Measurements from ENCODE around the gene ZNF710. TPM values are rescaled to one million over a fixed set of nuclear protein-coding genes. Genes with fewer than 3 reads are reported as not detected.

Gene ZNF710
- total and polyA plus RNA-seq, 2 experiments from 2014 or later = 15.9 to 18.2 TPM

DNA sequence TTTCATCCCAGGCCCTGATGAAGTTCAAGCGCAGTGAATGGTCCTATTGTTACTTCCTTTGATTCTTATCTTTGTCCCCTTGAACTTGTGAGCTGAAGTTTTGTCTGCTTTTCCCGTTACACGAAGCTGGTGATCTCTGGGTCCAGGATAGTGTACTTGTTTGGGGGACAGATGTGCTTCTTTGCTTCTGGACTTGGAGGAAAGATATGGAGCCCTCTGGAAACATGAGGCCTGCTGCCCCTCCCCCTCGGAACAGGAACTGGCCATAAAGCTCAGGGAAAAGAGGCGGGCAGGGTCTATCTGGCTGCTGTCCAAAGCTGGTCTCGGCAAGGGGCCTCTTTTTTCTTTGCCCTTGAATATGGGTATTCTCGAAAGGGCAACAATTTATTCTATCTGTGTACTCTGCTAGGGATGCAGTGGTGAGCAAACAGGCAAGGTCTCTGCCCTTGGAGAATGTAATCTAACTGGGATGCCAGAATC lies 53.5 kb downstream of the ZNF710 start (continued):
- TF ChIP-seq, protein P1, sequence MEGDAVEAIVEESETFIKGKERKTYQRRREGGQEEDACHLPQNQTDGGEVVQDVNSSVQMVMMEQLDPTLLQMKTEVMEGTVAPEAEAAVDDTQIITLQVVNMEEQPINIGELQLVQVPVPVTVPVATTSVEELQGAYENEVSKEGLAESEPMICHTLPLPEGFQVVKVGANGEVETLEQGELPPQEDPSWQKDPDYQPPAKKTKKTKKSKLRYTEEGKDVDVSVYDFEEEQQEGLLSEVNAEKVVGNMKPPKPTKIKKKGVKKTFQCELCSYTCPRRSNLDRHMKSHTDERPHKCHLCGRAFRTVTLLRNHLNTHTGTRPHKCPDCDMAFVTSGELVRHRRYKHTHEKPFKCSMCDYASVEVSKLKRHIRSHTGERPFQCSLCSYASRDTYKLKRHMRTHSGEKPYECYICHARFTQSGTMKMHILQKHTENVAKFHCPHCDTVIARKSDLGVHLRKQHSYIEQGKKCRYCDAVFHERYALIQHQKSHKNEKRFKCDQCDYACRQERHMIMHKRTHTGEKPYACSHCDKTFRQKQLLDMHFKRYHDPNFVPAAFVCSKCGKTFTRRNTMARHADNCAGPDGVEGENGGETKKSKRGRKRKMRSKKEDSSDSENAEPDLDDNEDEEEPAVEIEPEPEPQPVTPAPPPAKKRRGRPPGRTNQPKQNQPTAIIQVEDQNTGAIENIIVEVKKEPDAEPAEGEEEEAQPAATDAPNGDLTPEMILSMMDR (conservative IDR thresholded peaks at IDR 0.05; ENCODE audit: low read depth in 2 of 2) = no peak

DNA sequence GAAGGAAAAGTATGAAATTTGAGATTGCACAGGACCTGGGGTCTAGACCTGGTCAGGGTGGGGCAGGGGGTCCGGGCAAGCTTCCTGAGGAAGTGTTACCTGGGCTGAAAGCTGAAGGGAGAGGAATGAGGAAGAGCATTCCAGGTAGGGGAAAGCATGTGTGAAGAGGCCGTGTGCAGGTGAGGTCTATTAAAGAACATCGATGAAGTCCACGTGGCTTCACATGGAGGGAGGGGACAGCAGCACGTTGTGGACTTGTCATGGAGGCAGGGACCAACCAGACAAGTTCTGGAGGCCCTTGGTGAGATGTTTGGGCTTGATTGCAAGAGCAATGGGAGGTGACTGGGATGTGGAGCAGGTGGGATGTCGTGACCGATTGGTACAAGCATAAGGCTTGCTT lies 54.1 kb downstream of the ZNF710 start:
- H3K9me3 Mint-ChIP-seq = no peaks in the 10 kb centered on the region
- no peaks in the 10 kb centered on the region; the same call in 2 of the 3 replicates for H3K36me3 Mint-ChIP-seq (ENCODE audit: low read depth)
- Histone ChIP-seq H3F3A (replicated peaks; ENCODE audit: low read depth) (no peaks in the 10 kb centered on the region; the same call in 1 of the 2 replicates), H3K4me1 (ENCODE audit: insufficient read depth) (peaks cover 13% of the 10 kb centered on the region), H4K20me1 (replicated peaks; ENCODE audit: insufficient read depth) (no peaks in the 10 kb centered on the region), H3K36me3 (ENCODE audit: insufficient read depth) (no peaks in the 10 kb centered on the region), H3K4me2 (no peak overlapping the region), H3K9me2 (ENCODE audit: insufficient read depth) (no peaks in the 10 kb centered on the region), H3K4me3 (no peak overlapping the region), H3K27me3 (ENCODE audit: insufficient read depth) (no peaks in the 10 kb centered on the region), H3K27ac (ENCODE audit: low read depth) (no peak overlapping the region), H3K79me2 (replicated peaks; ENCODE audit: insufficient read depth) (no peaks in the 10 kb centered on the region), H2AFZ (no peak overlapping the region)
- TF ChIP-seq STAT1 (IDR thresholded peaks at IDR 0.05; ENCODE audit: unreplicated experiment) (no peak), ZNF331 (CRISPR knock-in tag; IDR thresholded peaks at IDR 0.05; ENCODE audit: low read depth) (no peak), ZNF114 (CRISPR knock-in tag; IDR thresholded peaks at IDR 0.05) (no peak), NANOG (IDR thresholded peaks at IDR 0.05; ENCODE audit: borderline replicate concordance) (no peak)
- no peak for ATAC-seq
- peaks cover 14% of the 10 kb centered on the region for H3K27me3 Mint-ChIP-seq (ENCODE audit: insufficient read depth, low read depth, poor library complexity)
- peaks cover 48% of the 10 kb centered on the region for H3K4me1 Mint-ChIP-seq
- H3K27ac Mint-ChIP-seq = no peak overlapping the region
- no peak for DNase-seq (ENCODE audit: low spot score)
- H3K4me3 Mint-ChIP-seq = no peak overlapping the region

DNA sequence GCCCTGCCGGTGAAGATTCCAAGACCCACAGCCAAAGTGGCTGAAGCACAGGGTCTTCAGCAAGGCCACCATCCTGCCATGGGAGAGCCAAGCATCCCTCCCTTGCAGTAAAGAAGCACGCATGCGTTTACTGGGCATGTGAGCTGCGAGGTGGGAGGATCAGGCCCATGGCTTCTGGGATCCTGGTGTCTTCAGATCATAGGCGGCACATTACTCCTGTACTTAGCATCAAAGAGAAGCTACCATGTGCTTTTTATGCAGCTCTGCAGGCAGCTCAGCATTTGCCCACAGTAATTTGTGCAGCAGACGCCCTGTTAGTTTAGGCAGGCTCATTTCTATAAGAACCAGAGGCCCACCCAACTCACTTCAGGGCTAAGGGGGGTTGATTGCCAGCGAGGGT lies 55.4 kb downstream of the ZNF710 start:
- Histone ChIP-seq H3K4me2 (no peak overlapping the region), H3K4me3 (no peak overlapping the region), H2AFZ (no peak overlapping the region), H3K27me3 (ENCODE audit: insufficient read depth) (no peaks in the 10 kb centered on the region), H3K79me2 (replicated peaks; ENCODE audit: insufficient read depth) (no peaks in the 10 kb centered on the region), H3K27ac (ENCODE audit: low read depth) (no peak overlapping the region), H3K4me1 (ENCODE audit: insufficient read depth) (peaks cover 17% of the 10 kb centered on the region), H4K20me1 (replicated peaks; ENCODE audit: insufficient read depth) (no peaks in the 10 kb centered on the region; the same call in 1 of the 2 replicates), H3K9me2 (ENCODE audit: insufficient read depth) (no peaks in the 10 kb centered on the region), H3K36me3 (ENCODE audit: insufficient read depth) (no peaks in the 10 kb centered on the region), H3F3A (replicated peaks; ENCODE audit: low read depth) (peaks cover 4% of the 10 kb centered on the region; the same call in 1 of the 2 replicates)
- Mint-ChIP-seq H3K9me3 (no peaks in the 10 kb centered on the region), H3K27me3 (ENCODE audit: insufficient read depth, low read depth, poor library complexity) (peaks cover 17% of the 10 kb centered on the region), H3K4me1 (peaks cover 47% of the 10 kb centered on the region), H3K27ac (no peak overlapping the region), H3K36me3 (ENCODE audit: low read depth) (no peaks in the 10 kb centered on the region; the same call in 1 of the 3 replicates), H3K4me3 (no peak overlapping the region)
- no peak for ATAC-seq
- TF ChIP-seq NANOG (IDR thresholded peaks at IDR 0.05; ENCODE audit: borderline replicate concordance) (no peak), CREB1 (CRISPR knock-in tag; IDR thresholded peaks at IDR 0.05; ENCODE audit: low read depth) (no peak), POLR2AphosphoS5 (IDR thresholded peaks at IDR 0.05; ENCODE audit: low read depth) (no peak), JUNB (IDR thresholded peaks at IDR 0.05; ENCODE audit: unreplicated experiment) (no peak), ZNF114 (CRISPR knock-in tag; IDR thresholded peaks at IDR 0.05) (no peak), EZH2phosphoT487 (IDR thresholded peaks at IDR 0.05; ENCODE audit: unreplicated experiment) (no peak), EZH2 (IDR thresholded peaks at IDR 0.05; ENCODE audit: low read depth, unreplicated experiment) (no peak), STAT1 (IDR thresholded peaks at IDR 0.05; ENCODE audit: unreplicated experiment) (no peak)
- TF ChIP-seq, protein P2, sequence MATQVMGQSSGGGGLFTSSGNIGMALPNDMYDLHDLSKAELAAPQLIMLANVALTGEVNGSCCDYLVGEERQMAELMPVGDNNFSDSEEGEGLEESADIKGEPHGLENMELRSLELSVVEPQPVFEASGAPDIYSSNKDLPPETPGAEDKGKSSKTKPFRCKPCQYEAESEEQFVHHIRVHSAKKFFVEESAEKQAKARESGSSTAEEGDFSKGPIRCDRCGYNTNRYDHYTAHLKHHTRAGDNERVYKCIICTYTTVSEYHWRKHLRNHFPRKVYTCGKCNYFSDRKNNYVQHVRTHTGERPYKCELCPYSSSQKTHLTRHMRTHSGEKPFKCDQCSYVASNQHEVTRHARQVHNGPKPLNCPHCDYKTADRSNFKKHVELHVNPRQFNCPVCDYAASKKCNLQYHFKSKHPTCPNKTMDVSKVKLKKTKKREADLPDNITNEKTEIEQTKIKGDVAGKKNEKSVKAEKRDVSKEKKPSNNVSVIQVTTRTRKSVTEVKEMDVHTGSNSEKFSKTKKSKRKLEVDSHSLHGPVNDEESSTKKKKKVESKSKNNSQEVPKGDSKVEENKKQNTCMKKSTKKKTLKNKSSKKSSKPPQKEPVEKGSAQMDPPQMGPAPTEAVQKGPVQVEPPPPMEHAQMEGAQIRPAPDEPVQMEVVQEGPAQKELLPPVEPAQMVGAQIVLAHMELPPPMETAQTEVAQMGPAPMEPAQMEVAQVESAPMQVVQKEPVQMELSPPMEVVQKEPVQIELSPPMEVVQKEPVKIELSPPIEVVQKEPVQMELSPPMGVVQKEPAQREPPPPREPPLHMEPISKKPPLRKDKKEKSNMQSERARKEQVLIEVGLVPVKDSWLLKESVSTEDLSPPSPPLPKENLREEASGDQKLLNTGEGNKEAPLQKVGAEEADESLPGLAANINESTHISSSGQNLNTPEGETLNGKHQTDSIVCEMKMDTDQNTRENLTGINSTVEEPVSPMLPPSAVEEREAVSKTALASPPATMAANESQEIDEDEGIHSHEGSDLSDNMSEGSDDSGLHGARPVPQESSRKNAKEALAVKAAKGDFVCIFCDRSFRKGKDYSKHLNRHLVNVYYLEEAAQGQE (IDR thresholded peaks at IDR 0.05; ENCODE audit: unreplicated experiment) = no peak
- no peak for DNase-seq (ENCODE audit: low spot score)
